WERI-Rb-1 (cell line): ENCODE results near the gene CXXC4.

ENCODE experiments used
- DNase-seq: peaks from one replicate; pipeline ENCODE4 v3.0.0-alpha.2; 2020
- H3K27ac ChIP-seq: fragments of 250-450 bp; sonication (Bioruptor Pico); 2 replicates; pipeline ENCODE4 v1.5.1; 2020; ENCODE audit warnings: mild to moderate bottlenecking, moderate library complexity
- H3K27me3 ChIP-seq: fragments of 250-450 bp; sonication (Bioruptor Pico); 2 replicates; pipeline ENCODE4 v1.5.1; 2021; ENCODE audit warnings: mild to moderate bottlenecking, low read depth, moderate library complexity; ENCODE audit not compliant: insufficient read depth, severe bottlenecking
- H3K36me3 ChIP-seq: fragments of 250-450 bp; sonication (Bioruptor Pico); 2 replicates; pipeline ENCODE4 v1.5.1; 2020; ENCODE audit warnings: mild to moderate bottlenecking, moderate library complexity
- H3K4me3 ChIP-seq: 2 replicates; pipeline ENCODE4 v1.5.1; 2011; ENCODE audit warnings: low read depth, mild to moderate bottlenecking, control low read depth, low read length
- H3K9me3 ChIP-seq: fragments of 250-450 bp; sonication (Bioruptor Pico); 2 replicates; pipeline ENCODE4 v1.5.1; 2021; ENCODE audit warnings: mild to moderate bottlenecking, moderate library complexity; ENCODE audit not compliant: severe bottlenecking
- CTCF ChIP-seq: IDR thresholded peaks from 2 replicates; pipeline ENCODE4 v1.5.1; 2011; ENCODE audit warnings: low read depth, mild to moderate bottlenecking, control low read depth, inconsistent platforms, low read length

Gene CXXC4

GRCh38 chr4:104465619-104466018 lies 29.1 kb downstream of the CXXC4 start:
- no peak overlapping the region for H3K4me3 ChIP-seq
- H3K36me3 ChIP-seq = no peaks in the 10 kb centered on the region; the same call in 1 of the 2 replicates
- no peaks in the 10 kb centered on the region for H3K27me3 ChIP-seq
- H3K27ac ChIP-seq = no peak overlapping the region
- H3K9me3 ChIP-seq = no peaks in the 10 kb centered on the region
- TF ChIP-seq CTCF = no peak
- no peak for DNase-seq

DNA sequence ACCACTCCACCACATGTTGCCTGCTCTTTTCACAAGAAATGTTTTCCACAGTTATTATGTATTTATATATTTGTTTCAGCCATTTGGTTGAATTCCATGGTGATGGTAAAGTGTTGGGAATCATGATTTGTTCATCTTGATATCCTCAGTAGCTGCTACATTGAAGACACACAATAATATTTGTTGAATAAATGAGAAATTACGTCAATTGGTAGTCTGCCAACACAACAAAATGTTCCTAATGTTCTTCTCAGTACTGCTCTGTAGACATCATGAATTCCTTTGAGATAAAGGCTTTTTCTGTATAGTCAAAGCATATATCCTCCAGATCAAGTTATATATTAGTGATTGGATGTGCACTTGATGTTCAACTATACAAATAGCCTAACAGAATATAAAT lies 29.5 kb downstream of the CXXC4 start:
- Histone ChIP-seq H3K27me3 (no peaks in the 10 kb centered on the region), H3K4me3 (no peak overlapping the region), H3K36me3 (no peaks in the 10 kb centered on the region), H3K27ac (no peak overlapping the region), H3K9me3 (no peaks in the 10 kb centered on the region)
- DNase-seq = no peak
- TF ChIP-seq CTCF = no peak

DNA sequence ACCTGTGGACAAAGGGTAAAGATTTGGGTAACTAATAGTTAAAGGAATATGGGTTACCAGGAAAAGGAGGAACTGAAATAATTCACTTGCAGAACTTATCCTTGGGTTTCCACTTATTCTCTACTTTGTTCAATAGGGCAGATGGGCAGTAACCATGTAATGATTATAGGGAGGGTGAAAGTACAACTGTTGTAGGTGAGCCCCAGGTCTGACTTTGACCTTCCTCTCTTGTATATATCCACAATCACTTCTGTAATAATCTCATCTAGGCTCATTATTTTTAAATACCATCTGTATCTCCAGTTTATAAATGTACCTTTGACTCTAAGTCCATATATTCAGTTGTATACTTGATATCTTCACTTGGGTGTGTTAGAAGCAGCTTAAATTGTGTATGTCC lies 32.1 kb downstream of the CXXC4 start:
- Histone ChIP-seq H3K9me3 (no peaks in the 10 kb centered on the region), H3K4me3 (no peak overlapping the region), H3K36me3 (no peaks in the 10 kb centered on the region), H3K27me3 (no peaks in the 10 kb centered on the region), H3K27ac (no peak overlapping the region)
- DNase-seq = no peak
- TF ChIP-seq CTCF = no peak

GRCh38 chr4:104457308-104457981 lies 37.2 kb downstream of the CXXC4 start:
- no peak for TF ChIP-seq CTCF
- no peak for DNase-seq
- Histone ChIP-seq H3K27me3 (no peaks in the 10 kb centered on the region), H3K9me3 (no peaks in the 10 kb centered on the region), H3K27ac (no peak overlapping the region), H3K36me3 (no peaks in the 10 kb centered on the region), H3K4me3 (no peak overlapping the region)

- peak; percentile 58 for TF ChIP-seq CTCF
- H3K27ac ChIP-seq = no peak overlapping the region
- no peaks in the 10 kb centered on the region for H3K9me3 ChIP-seq
- DNase-seq = peak; percentile 18
- H3K36me3 ChIP-seq = no peaks in the 10 kb centered on the region
- H3K27me3 ChIP-seq = no peaks in the 10 kb centered on the region
- H3K4me3 ChIP-seq = no peak overlapping the region
These were observed 43.1 kb downstream of the CXXC4 start for GRCh38 chr4:104451573-104451972.

DNA sequence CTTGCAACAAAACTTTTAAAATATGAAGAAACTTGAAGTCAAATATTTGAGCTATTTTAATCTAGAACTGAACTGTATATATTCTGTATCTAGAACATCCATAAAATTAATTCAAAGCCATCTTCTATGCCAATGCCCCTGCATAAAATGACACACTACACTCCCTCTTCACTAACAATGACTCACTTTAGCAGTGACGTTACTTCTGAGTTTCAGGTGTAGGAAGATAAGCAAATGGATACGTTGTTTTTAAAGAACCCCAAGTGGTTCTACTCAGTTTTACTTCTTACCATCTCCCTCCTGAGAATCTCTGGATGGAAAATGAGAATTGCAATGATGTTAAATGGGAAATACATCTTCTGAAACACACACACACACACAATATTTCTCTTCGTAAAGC lies 45.2 kb downstream of the CXXC4 start:
- no peak for DNase-seq
- H3K4me3 ChIP-seq = no peak overlapping the region

More for the DNA sequence above, 45.2 kb downstream of the CXXC4 start:
- Histone ChIP-seq H3K27me3 (no peaks in the 10 kb centered on the region), H3K27ac (no peak overlapping the region), H3K9me3 (no peaks in the 10 kb centered on the region), H3K36me3 (no peaks in the 10 kb centered on the region)
- TF ChIP-seq CTCF = no peak
